ENCODE measurements around the gene PCDHGA1. TPM values are rescaled to one million over a fixed set of nuclear protein-coding genes. Genes with fewer than 3 reads are reported as not detected.
"Not testable (repeated sequence)": the region's sequence is repeated elsewhere in the genome, so short reads cannot be mapped to it uniquely, and the experiment has no call there.

PCDHGA1 gene
- total RNA-seq, 1 donor from 2014 or later = 0.15 TPM

DNA sequence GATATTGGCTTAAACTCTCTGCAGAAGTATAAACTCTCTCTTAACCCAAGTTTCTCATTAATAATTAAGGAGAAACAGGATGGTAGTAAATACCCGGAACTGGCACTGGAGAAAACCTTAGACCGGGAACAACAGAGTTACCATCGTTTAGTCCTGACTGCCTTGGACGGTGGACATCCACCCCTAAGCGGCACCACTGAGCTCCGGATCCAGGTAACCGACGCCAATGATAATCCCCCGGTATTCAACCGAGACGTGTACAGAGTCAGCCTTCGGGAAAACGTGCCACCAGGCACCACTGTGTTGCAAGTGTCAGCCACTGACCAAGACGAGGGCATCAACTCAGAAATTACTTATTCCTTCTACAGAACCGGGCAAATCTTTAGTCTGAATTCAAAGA is 68.3 kb downstream of the PCDHGA1 start:
- peaks cover 13% of the 10 kb centered on the region for H3K36me3 Mint-ChIP-seq (ENCODE audit: low read depth)
- DNase-seq (ENCODE audit: low spot score) = no peak
- H3K4me1 Mint-ChIP-seq (ENCODE audit: low read depth) = no peaks in the 10 kb centered on the region
- no peak overlapping the region for H3K27ac Mint-ChIP-seq (ENCODE audit: unreplicated experiment)
- H3K9me3 Mint-ChIP-seq (ENCODE audit: low read depth) = peaks cover 29% of the 10 kb centered on the region
- TF ChIP-seq CTCF (IDR thresholded peaks at IDR 0.05) = no peak
- H3K4me3 Mint-ChIP-seq (ENCODE audit: unreplicated experiment) = no peak overlapping the region
- no peaks in the 10 kb centered on the region for H3K27me3 Mint-ChIP-seq (ENCODE audit: low read depth)

GRCh38 chr5:141399555-141400258 is 69.4 kb downstream of the PCDHGA1 start:
- no peaks in the 10 kb centered on the region for H3K27me3 Mint-ChIP-seq (ENCODE audit: low read depth)
- no peak overlapping the region for H3K4me3 Mint-ChIP-seq (ENCODE audit: unreplicated experiment)

DNA sequence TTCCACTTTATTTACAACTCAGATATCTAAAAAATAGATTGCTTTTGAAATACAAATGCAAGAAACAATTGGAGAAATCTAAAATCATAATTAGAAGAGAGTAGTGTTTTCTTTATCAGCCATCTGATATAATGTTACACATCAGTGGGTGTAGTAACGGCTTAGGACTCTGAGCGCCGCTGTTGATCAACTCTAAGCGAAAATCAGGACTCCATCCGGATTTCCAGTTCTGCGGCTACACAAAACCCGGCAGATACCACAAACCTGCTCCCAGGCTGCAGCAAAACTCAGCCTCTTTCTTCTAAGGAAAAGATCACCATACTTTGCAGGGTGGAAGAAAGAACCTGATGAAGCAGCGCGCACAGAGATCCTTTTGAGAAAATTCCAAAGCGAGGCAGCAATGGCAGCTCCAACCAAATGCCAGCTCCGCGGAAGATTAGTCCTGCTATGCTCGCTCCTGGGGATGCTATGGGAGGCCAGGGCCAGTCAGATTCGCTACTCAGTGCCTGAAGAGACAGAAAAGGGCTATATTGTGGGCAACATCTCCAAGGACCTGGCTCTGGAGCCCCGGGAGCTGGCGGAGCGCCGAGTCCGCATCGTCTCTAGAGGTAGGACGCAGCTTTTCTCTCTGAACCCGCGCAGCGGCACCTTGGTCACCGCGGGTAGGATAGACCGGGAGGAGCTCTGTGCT is 72.4 kb downstream of the PCDHGA1 start, which contains the start of gene PCDHGA9:
PCDHGA9 (plus strand) TSS at position 226 of the 691 bp plus-strand sequence; CDS start at position 401, 175 bp downstream.
- DNase-seq (ENCODE audit: low spot score) = no peak
- Mint-ChIP-seq H3K4me3 (ENCODE audit: unreplicated experiment) (no peak within 1 kb of the TSS), H3K27ac (ENCODE audit: unreplicated experiment) (no peak within 1 kb of the TSS), H3K27me3 (ENCODE audit: low read depth) (no peaks in the 10 kb centered on the region), H3K36me3 (ENCODE audit: low read depth) (peaks cover 13% of the 10 kb centered on the region), H3K4me1 (ENCODE audit: low read depth) (peaks cover 4% of the 10 kb centered on the region), H3K9me3 (ENCODE audit: low read depth) (peaks cover 22% of the 10 kb centered on the region)
- peak; percentile 46 for TF ChIP-seq CTCF (IDR thresholded peaks at IDR 0.05)

More at GRCh38 chr5:141399555-141400258, 69.4 kb downstream of the PCDHGA1 start:
- no peak for TF ChIP-seq CTCF (IDR thresholded peaks at IDR 0.05)
- Mint-ChIP-seq H3K27ac (ENCODE audit: unreplicated experiment) (no peak overlapping the region), H3K36me3 (ENCODE audit: low read depth) (peaks cover 15% of the 10 kb centered on the region), H3K4me1 (ENCODE audit: low read depth) (no peaks in the 10 kb centered on the region), H3K9me3 (ENCODE audit: low read depth) (peaks cover 30% of the 10 kb centered on the region)
- DNase-seq (ENCODE audit: low spot score) = peak; percentile 82

- no peak for DNase-seq (ENCODE audit: low spot score)
- no peak overlapping the region for H3K4me3 Mint-ChIP-seq (ENCODE audit: unreplicated experiment)
- peaks cover 18% of the 10 kb centered on the region for H3K36me3 Mint-ChIP-seq (ENCODE audit: low read depth)
- peaks cover 25% of the 10 kb centered on the region for H3K9me3 Mint-ChIP-seq (ENCODE audit: low read depth)
- TF ChIP-seq CTCF (IDR thresholded peaks at IDR 0.05) = no peak
- H3K4me1 Mint-ChIP-seq (ENCODE audit: low read depth) = peaks cover 9% of the 10 kb centered on the region
- no peaks in the 10 kb centered on the region for H3K27me3 Mint-ChIP-seq (ENCODE audit: low read depth)
- no peak overlapping the region for H3K27ac Mint-ChIP-seq (ENCODE audit: unreplicated experiment)
These were observed 73.1 kb downstream of the PCDHGA1 start for GRCh38 chr5:141403387-141403786.

- peaks cover 27% of the 10 kb centered on the region for H3K9me3 Mint-ChIP-seq (ENCODE audit: low read depth)
- peak within 1 kb of the TSS; percentile 93 for H3K4me3 Mint-ChIP-seq (ENCODE audit: unreplicated experiment)
- TF ChIP-seq CTCF (IDR thresholded peaks at IDR 0.05) = peak; percentile 89
- H3K27ac Mint-ChIP-seq (ENCODE audit: unreplicated experiment) = peak within 1 kb of the TSS; percentile 98
- peaks cover 32% of the 10 kb centered on the region for H3K4me1 Mint-ChIP-seq (ENCODE audit: low read depth)
- H3K27me3 Mint-ChIP-seq (ENCODE audit: low read depth); DNase-seq (ENCODE audit: low spot score): not testable (repeated sequence)
- peaks cover 34% of the 10 kb centered on the region for H3K36me3 Mint-ChIP-seq (ENCODE audit: low read depth)
These were observed 77.6 kb downstream of the PCDHGA1 start, which contains the start of gene PCDHGB6 for GRCh38 chr5:141407790-141408505. TSS of gene PCDHGB6 (plus strand) at chr5:141408021. CDS start at chr5:141408203, 182 bp downstream.
